Measurements from ENCODE around the gene SPAG16. TPM values are rescaled to one million over a fixed set of nuclear protein-coding genes. Genes with fewer than 3 reads are reported as not detected.

The SPAG16 gene
- polyA plus RNA-seq, 1 of the 3 experiments (the other 2 are of a cell fraction), result 29.5 TPM

DNA sequence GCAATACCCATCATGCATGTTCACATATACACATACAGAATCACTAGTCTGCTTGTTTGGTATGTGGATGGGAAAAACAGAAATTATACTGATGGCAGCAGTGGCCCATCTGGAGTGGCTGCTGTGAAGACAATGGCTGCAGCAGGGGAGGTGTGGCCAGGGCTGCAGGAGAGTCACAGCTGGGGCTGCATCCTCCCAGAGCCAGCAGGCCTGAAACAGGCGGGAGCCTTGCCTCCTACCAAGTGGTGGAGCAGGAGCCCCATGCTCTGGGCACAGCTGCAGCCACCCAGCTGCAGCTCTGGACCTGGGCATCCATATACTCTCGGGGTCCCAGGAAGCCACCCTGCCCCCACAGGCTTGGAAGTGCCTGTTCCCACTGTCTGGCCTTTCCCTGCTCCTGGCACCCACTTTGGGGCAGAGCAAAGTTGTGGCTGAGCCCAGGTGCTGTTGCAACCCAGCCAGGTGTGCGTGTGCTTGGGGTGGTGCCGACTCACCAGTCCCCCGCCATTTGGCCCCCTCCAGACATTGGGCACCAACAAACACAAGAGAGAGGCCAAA, 136.6 kb downstream of the SPAG16 start:
- TF ChIP-seq NFIC (IDR thresholded peaks at IDR 0.05; ENCODE audit: borderline replicate concordance) (no peak), FOSL2 (IDR thresholded peaks at IDR 0.05; ENCODE audit: borderline replicate concordance, low read depth) (no peak), EP300 (IDR thresholded peaks at IDR 0.05; ENCODE audit: borderline replicate concordance in 1 of 2, low read depth in 1 of 2, low read length in 1 of 2) (no peak), SMC3 (IDR thresholded peaks at IDR 0.05; ENCODE audit: low read depth, low read length) (no peak), RCOR1 (IDR thresholded peaks at IDR 0.05; ENCODE audit: low read length) (no peak), CHD2 (IDR thresholded peaks at IDR 0.05; ENCODE audit: low read length, partially characterized antibody) (no peak)
- TF ChIP-seq, protein P1, sequence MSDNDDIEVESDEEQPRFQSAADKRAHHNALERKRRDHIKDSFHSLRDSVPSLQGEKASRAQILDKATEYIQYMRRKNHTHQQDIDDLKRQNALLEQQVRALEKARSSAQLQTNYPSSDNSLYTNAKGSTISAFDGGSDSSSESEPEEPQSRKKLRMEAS (IDR thresholded peaks at IDR 0.05; ENCODE audit: low read depth), result no peak
- Histone ChIP-seq H3K9me2 (no peaks in the 10 kb centered on the region), H3K4me3 (ENCODE audit: low read depth in 2 of 2, low read length in 1 of 2) (no peak overlapping the region), H3K9me3 (no peaks in the 10 kb centered on the region), H3K4me1 (ENCODE audit: control insufficient read depth in 1 of 2, insufficient read depth in 2 of 2, low read depth in 1 of 2, low read length in 1 of 2) (no peaks in the 10 kb centered on the region), H3K9ac (no peak overlapping the region), H3K79me2 (ENCODE audit: insufficient read depth) (no peaks in the 10 kb centered on the region), H2AFZ (ENCODE audit: low read depth) (no peak overlapping the region), H3K27me3 (ENCODE audit: insufficient read depth) (no peaks in the 10 kb centered on the region), H3K36me3 (replicated peaks in 1 of 2; ENCODE audit: control insufficient read depth in 1 of 2, insufficient read depth in 2 of 2, low read length in 1 of 2) (no peaks in the 10 kb centered on the region), H3K27ac (ENCODE audit: low read depth in 2 of 2, low read length in 1 of 2) (no peak overlapping the region), H3F3A (replicated peaks; ENCODE audit: insufficient read depth) (no peaks in the 10 kb centered on the region), H3K4me2 (no peak overlapping the region), H4K20me1 (ENCODE audit: insufficient read depth) (no peaks in the 10 kb centered on the region)
- WGBS (ENCODE audit: low lambda C conversion rate), result 50% methylated on average over 1 of the region's 5 CpGs
- no peak for DNase-seq
- CTCF ChIA-PET, result no interaction called here
- POLR2A ChIA-PET, result no interaction called here

DNA sequence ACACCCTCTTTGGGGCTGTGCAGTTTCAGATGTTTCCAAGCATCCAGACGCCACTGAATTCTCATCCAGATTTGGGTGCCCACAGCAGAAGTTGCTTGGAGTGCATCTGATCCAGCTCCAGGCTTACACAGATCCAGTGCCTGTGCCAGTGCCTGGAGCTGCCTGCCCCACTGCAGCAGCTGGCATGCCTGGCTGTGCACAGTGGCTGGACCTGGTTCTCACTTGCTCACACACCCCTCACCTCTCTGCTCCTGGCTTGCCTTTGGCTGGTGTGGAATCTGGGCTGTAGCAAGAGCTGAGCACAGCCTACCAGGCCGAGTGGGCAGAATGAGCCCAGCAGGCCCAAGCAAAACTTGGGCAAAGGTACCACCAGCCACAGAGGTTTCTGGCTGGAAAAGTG, 137.9 kb downstream of the SPAG16 start:
- TF ChIP-seq FOXM1 (IDR thresholded peaks at IDR 0.05; ENCODE audit: low read depth), result no peak
- TF ChIP-seq TCF12 (IDR thresholded peaks at IDR 0.05), result no peak
- no peak for TF ChIP-seq CHD2 (IDR thresholded peaks at IDR 0.05; ENCODE audit: low read length, partially characterized antibody)
- TF ChIP-seq, protein P2, sequence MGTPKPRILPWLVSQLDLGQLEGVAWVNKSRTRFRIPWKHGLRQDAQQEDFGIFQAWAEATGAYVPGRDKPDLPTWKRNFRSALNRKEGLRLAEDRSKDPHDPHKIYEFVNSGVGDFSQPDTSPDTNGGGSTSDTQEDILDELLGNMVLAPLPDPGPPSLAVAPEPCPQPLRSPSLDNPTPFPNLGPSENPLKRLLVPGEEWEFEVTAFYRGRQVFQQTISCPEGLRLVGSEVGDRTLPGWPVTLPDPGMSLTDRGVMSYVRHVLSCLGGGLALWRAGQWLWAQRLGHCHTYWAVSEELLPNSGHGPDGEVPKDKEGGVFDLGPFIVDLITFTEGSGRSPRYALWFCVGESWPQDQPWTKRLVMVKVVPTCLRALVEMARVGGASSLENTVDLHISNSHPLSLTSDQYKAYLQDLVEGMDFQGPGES (IDR thresholded peaks at IDR 0.05; ENCODE audit: low read depth, low read length), result no peak
- TF ChIP-seq EP300 (IDR thresholded peaks at IDR 0.05; ENCODE audit: borderline replicate concordance in 1 of 2, low read depth in 1 of 2, low read length in 1 of 2), result no peak
- TF ChIP-seq FOXJ3 (CRISPR knock-in tag; IDR thresholded peaks at IDR 0.05), result no peak
- TF ChIP-seq, protein P3, sequence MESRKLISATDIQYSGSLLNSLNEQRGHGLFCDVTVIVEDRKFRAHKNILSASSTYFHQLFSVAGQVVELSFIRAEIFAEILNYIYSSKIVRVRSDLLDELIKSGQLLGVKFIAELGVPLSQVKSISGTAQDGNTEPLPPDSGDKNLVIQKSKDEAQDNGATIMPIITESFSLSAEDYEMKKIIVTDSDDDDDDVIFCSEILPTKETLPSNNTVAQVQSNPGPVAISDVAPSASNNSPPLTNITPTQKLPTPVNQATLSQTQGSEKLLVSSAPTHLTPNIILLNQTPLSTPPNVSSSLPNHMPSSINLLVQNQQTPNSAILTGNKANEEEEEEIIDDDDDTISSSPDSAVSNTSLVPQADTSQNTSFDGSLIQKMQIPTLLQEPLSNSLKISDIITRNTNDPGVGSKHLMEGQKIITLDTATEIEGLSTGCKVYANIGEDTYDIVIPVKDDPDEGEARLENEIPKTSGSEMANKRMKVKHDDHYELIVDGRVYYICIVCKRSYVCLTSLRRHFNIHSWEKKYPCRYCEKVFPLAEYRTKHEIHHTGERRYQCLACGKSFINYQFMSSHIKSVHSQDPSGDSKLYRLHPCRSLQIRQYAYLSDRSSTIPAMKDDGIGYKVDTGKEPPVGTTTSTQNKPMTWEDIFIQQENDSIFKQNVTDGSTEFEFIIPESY (IDR thresholded peaks at IDR 0.05; ENCODE audit: borderline replicate concordance, low read depth), result no peak
- no peak for TF ChIP-seq GATA2 (CRISPR knock-in tag; IDR thresholded peaks at IDR 0.05)
- TF ChIP-seq, protein P1 (IDR thresholded peaks at IDR 0.05; ENCODE audit: low read depth), result no peak
- TF ChIP-seq YY1 (IDR thresholded peaks at IDR 0.05; ENCODE audit: low read depth), result no peak
- no peak for TF ChIP-seq GABPA (IDR thresholded peaks at IDR 0.05; ENCODE audit: low read depth)
- TF ChIP-seq, protein P4, sequence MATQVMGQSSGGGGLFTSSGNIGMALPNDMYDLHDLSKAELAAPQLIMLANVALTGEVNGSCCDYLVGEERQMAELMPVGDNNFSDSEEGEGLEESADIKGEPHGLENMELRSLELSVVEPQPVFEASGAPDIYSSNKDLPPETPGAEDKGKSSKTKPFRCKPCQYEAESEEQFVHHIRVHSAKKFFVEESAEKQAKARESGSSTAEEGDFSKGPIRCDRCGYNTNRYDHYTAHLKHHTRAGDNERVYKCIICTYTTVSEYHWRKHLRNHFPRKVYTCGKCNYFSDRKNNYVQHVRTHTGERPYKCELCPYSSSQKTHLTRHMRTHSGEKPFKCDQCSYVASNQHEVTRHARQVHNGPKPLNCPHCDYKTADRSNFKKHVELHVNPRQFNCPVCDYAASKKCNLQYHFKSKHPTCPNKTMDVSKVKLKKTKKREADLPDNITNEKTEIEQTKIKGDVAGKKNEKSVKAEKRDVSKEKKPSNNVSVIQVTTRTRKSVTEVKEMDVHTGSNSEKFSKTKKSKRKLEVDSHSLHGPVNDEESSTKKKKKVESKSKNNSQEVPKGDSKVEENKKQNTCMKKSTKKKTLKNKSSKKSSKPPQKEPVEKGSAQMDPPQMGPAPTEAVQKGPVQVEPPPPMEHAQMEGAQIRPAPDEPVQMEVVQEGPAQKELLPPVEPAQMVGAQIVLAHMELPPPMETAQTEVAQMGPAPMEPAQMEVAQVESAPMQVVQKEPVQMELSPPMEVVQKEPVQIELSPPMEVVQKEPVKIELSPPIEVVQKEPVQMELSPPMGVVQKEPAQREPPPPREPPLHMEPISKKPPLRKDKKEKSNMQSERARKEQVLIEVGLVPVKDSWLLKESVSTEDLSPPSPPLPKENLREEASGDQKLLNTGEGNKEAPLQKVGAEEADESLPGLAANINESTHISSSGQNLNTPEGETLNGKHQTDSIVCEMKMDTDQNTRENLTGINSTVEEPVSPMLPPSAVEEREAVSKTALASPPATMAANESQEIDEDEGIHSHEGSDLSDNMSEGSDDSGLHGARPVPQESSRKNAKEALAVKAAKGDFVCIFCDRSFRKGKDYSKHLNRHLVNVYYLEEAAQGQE (IDR thresholded peaks at IDR 0.05; ENCODE audit: low read depth, low read length), result no peak
- no peak for TF ChIP-seq RAD21 (IDR thresholded peaks at IDR 0.05; ENCODE audit: low read length)
- no peak for TF ChIP-seq ELF1 (IDR thresholded peaks at IDR 0.05)
- no peak for TF ChIP-seq NFIC (IDR thresholded peaks at IDR 0.05; ENCODE audit: borderline replicate concordance)
- TF ChIP-seq TAF1 (IDR thresholded peaks at IDR 0.05; ENCODE audit: borderline replicate concordance, low read depth, low read length), result no peak
- TF ChIP-seq TEAD4 (IDR thresholded peaks at IDR 0.05; ENCODE audit: borderline replicate concordance, insufficient read depth), result no peak
- TF ChIP-seq NRF1 (IDR thresholded peaks at IDR 0.05; ENCODE audit: low read depth, low read length), result no peak
- TF ChIP-seq RFX5 (IDR thresholded peaks at IDR 0.05; ENCODE audit: low read length), result no peak
- H3K9ac ChIP-seq, result no peak overlapping the region
- H2AFZ ChIP-seq (ENCODE audit: low read depth), result no peak overlapping the region
- H3F3A ChIP-seq (replicated peaks; ENCODE audit: insufficient read depth), result no peaks in the 10 kb centered on the region
- H3K9me2 ChIP-seq, result no peaks in the 10 kb centered on the region
- H3K36me3 ChIP-seq (replicated peaks in 1 of 2; ENCODE audit: control insufficient read depth in 1 of 2, insufficient read depth in 2 of 2, low read length in 1 of 2), result no peaks in the 10 kb centered on the region
- DNase-seq, result no peak
- H3K27me3 ChIP-seq (ENCODE audit: insufficient read depth), result no peaks in the 10 kb centered on the region
- no peak overlapping the region for H3K4me3 ChIP-seq (ENCODE audit: low read depth in 2 of 2, low read length in 1 of 2)
- no peaks in the 10 kb centered on the region for H4K20me1 ChIP-seq (ENCODE audit: insufficient read depth)
- H3K79me2 ChIP-seq (ENCODE audit: insufficient read depth), result no peaks in the 10 kb centered on the region
- no peak overlapping the region for H3K27ac ChIP-seq (ENCODE audit: low read depth in 2 of 2, low read length in 1 of 2)
- no peaks in the 10 kb centered on the region for H3K4me1 ChIP-seq (ENCODE audit: control insufficient read depth in 1 of 2, insufficient read depth in 2 of 2, low read depth in 1 of 2, low read length in 1 of 2)
- no peaks in the 10 kb centered on the region for H3K9me3 ChIP-seq
- CTCF ChIA-PET, result no interaction called here
- POLR2A ChIA-PET, result interaction anchor here (0.8 kb wide), 1 partner anchor 138 kb away, joined by 3 read pairs; the partner anchor contains the start of gene SPAG16
- 17% methylated on average over 1 of the region's 2 CpGs for WGBS (ENCODE audit: low lambda C conversion rate)
- no peak overlapping the region for H3K4me2 ChIP-seq
